ENCODE results near the gene F12.

DNA sequence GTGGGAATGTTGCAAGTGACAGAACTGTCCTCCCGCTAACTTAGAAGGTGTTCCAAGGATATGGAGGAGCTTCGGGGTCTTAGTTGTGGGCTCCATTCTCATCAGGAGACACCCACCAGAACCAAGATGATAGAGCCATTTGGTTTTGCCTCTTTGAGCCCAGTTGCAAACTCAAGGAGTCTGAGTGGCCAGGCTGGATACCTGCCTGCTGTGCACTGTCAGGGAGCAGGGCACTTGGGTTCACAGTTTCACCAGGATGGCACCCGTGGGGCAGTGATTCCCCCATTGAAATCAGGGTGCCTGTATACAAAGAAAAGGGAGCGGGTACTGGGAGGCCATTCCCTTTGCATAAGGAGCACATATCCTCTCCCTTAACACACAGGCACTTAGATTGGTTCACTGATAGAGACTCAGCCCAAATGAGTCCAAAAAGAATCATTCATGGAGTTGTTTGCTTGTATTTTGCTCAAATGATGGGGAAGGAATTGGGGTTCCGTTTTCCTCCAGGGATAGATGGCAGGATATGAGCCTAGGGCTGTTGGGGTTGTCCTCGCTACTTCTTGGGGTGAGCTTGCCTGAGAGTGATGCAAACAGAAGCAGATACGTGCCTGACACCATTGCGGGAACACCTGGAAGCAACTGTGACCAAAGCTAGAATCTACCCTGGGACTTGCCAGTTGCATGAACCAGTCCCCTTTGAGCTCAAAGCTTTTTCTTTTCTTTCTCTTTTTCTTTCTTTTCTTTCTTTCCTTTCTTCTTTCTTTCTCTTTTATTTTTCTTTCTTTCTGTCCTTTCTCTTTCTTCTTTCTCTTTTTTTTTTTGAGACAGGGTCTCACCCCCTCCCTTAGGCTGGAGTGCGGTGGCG, 35.9 kb upstream of the F12 start:
- TF ChIP-seq, protein P1, sequence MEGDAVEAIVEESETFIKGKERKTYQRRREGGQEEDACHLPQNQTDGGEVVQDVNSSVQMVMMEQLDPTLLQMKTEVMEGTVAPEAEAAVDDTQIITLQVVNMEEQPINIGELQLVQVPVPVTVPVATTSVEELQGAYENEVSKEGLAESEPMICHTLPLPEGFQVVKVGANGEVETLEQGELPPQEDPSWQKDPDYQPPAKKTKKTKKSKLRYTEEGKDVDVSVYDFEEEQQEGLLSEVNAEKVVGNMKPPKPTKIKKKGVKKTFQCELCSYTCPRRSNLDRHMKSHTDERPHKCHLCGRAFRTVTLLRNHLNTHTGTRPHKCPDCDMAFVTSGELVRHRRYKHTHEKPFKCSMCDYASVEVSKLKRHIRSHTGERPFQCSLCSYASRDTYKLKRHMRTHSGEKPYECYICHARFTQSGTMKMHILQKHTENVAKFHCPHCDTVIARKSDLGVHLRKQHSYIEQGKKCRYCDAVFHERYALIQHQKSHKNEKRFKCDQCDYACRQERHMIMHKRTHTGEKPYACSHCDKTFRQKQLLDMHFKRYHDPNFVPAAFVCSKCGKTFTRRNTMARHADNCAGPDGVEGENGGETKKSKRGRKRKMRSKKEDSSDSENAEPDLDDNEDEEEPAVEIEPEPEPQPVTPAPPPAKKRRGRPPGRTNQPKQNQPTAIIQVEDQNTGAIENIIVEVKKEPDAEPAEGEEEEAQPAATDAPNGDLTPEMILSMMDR (IDR thresholded peaks at IDR 0.05) = no peak
- TF ChIP-seq POLR2A (IDR thresholded peaks at IDR 0.05) = no peak
